Right lobe of liver (tissue), 4 donors: ENCODE measurements around the gene ZNF862.

Experiments used
- CTCF ChIP-seq, 4 donors: fragments of 200-600 bp in 3 of 4; fragments of 450-650 bp in 1 of 4; IDR thresholded peaks; one replicate each; pipeline versions ENCODE4 v1.5.1 to v1.8.0; 2016 to 2022; ENCODE audit warnings: antibody characterized with exemption in 4 of 4, mild to moderate bottlenecking in 2 of 4
- POLR2A ChIP-seq: fragments of 450-650 bp; IDR thresholded peaks from one replicate; pipeline ENCODE4 v1.6.1; 2017; ENCODE audit warnings: antibody characterized with exemption, mild to moderate bottlenecking
- donor health status: DM: no; HTN: no; CAD: no.
- donor health status: DM: no; HTN: no; CAD: no.
- donor health status: DM: no; HTN: yes; CAD: no.

GRCh38 chr7:149792220-149792595 lies 46.0 kb upstream of the ZNF862 start:
- TF ChIP-seq CTCF (IDR thresholded peaks at IDR 0.05) (no peak), POLR2A (no peak)
